HG02852 (cell line): ENCODE measurements around the gene GSG1L.
"Not testable (repeated sequence)": the region's sequence is repeated elsewhere in the genome, so short reads cannot be mapped to it uniquely, and the experiment has no call there.

Experiments used
- ATAC-seq: cut with Tn5 transposase; IDR thresholded peaks from one replicate; pipeline ENCODE4 v1.9.1; 2021; ENCODE audit warnings: mild to moderate bottlenecking, moderate library complexity; ENCODE audit not compliant: unreplicated experiment

The GSG1L gene

DNA sequence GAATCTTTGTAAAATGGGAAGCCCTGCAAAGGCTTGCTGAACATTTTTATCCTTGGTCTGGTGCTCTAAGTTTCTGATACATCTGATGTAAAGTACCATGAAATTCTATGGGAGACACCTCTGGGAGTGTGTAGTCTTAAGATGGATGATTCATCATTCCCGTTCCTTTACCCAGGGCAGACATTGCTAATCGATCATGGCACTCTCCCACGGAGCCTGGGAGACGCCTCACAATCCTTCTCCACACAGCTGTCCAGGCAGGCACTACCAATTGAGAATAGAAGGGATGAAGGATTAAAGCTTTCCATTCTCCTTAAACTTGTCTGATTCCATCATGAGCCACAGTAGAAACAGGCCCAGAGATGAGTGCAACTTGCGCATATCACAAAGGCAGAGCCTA lies 144.8 kb downstream of the GSG1L start:
- ATAC-seq: no peak

- no peak for ATAC-seq
Observed at GRCh38 chr16:27917949-27918348, 145.6 kb downstream of the GSG1L start.

- ATAC-seq: no peak
Observed at GRCh38 chr16:27911486-27911885, 152.0 kb downstream of the GSG1L start.

DNA sequence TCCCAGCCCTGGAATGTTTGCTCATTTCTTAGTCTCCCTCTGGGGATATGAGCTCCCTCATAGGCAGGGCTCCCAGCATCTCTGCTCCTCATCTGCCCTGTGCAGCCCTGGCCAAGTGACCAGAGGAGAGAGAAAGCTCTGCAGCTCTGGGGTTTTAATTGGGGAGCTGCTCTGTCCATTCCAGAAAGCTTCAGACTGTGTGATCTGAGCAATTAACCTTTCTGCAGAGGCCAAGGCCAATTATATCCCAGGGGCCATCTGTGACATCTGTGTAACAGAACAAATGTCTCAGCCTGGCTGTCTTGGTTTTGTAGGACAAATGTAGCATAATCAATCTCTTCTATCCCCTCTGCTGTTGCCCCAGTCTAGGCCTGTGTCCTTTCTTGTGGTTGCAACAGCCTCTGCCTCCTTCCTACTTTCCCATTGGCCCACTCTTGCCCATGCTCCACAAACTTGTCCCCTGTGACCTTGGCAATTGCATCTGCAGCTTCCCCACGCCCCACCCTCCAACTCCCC lies 156.0 kb downstream of the GSG1L start:
- ATAC-seq: no peak

- ATAC-seq: no peak
Observed at GRCh38 chr16:27906883-27907282, 156.6 kb downstream of the GSG1L start.

GRCh38 chr16:27903046-27903655 lies 160.4 kb downstream of the GSG1L start:
- no peak for ATAC-seq

- ATAC-seq: no peak
Observed at GRCh38 chr16:27902551-27902950, 161.0 kb downstream of the GSG1L start.

GRCh38 chr16:27901956-27902355 lies 161.6 kb downstream of the GSG1L start:
- ATAC-seq: no peak

DNA sequence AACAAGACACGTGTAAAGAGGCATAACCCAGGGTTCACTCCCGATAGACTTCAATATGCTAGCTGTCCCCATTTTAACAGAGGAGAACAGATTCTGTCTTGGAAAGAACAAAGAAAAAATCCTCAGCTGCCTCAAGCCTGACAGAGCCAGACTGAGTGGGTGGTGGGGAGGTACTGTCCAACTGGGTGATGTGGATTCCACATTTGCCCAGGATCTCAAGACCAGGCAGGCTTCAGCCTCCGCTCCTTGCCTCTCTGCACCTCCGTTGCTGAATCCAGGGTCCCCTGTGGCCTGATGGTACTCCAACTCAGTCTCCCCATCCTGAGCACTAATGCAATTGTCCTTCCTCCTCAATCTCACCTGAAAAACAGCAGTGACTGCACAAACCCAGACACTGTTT lies 163.8 kb downstream of the GSG1L start:
- ATAC-seq: no peak

DNA sequence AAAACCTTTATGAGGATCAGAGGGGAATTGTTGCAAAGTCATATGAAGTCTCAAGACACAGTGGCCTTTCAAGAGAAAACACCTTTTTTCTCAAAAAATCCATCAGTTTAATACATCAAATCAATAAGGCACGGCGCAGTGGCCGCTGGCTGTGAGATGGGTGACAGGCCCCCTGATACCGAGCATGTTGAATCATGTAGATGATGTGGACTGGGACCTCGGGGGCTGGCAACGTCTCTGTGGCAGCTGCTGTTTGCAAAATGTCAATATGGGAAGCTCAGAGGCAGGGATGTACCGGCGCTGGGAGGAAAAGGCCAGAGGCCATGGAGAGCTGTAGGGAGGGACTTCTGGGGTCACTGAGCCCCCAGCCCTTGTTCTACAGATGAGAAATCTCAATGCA lies 169.1 kb downstream of the GSG1L start:
- ATAC-seq: no peak

GRCh38 chr16:27892879-27893278 lies 170.6 kb downstream of the GSG1L start:
- ATAC-seq: no peak

DNA sequence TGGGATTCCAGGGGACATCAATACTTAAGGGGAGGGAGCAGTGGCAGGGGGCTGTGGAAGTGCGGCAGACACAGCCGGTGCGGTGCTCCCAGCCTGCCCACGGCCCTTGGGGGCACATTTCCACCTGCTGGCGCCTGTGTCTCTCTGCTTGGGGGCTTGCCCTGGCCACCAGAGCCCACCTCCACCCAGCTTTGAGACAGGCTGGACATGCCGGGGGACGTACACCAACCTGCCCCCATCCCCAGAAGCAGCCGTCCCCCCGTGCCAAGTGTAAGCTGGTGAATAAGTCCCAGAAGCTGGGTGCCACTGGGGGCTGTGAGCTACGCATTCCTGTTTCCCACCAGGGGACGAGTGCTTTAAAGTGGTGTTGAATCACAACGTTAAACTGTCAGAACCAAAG lies 172.6 kb downstream of the GSG1L start:
- no peak for ATAC-seq

DNA sequence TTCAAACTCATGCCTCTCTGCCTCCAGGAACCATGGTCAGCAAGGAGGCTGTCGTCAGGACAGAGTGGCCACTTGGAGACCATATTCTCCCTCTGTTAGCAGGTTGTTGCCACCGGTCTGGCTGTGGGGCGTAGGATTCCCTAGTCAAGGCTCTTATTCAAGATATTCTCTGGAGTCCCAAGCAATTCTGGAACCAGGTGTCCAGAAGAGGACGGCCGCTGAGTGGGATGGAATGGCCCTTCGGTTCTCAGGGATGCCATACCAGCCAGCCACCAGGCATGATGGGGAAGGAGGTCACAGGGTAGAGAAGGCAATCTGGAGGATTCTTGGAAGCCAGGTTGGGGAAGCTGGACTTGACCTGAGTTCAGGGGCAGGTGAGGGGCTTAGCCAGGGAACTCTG lies 173.5 kb downstream of the GSG1L start:
- no peak for ATAC-seq

- no peak for ATAC-seq
Observed at GRCh38 chr16:27883576-27883975, 179.9 kb downstream of the GSG1L start.

GRCh38 chr16:27880287-27880686 lies 183.2 kb downstream of the GSG1L start:
- ATAC-seq: no peak

- no peak for ATAC-seq
Observed at GRCh38 chr16:27879601-27880247, 183.8 kb downstream of the GSG1L start.

- not testable (repeated sequence) for ATAC-seq
Observed at GRCh38 chr16:27872627-27873026, 190.9 kb downstream of the GSG1L start.

- ATAC-seq: no peak
Observed at GRCh38 chr16:27870116-27870798, 193.3 kb downstream of the GSG1L start.

DNA sequence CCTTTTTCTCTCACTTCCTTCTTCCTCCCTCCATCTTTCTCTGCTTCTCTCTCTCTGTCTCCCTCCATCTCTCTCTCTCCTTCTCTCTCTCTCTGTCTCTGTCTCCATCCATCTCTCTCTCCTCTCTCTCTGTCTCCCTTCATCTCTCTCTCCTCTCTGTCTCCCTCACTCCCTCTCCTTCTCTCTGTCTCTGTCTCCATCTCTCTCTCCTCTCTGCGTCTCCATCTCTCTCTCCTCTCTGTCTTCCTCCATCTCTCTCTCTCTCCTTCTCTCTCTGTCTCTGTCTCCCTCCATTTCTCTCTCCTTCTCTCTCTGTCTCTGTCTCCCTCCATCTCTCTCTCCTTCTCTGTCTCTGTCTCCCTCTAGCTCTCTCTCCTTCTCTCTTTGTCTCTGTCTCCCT lies 194.1 kb downstream of the GSG1L start:
- no peak for ATAC-seq

- ATAC-seq: no peak
Observed at GRCh38 chr16:27868180-27868579, 195.3 kb downstream of the GSG1L start.

- ATAC-seq: no peak
Observed at GRCh38 chr16:27867122-27868110, 196.1 kb downstream of the GSG1L start.
